OCI-LY7 (cell line): ENCODE measurements around the gene EPHB1. TPM values are rescaled to one million over a fixed set of nuclear protein-coding genes. Genes with fewer than 3 reads are reported as not detected.

Experiments
- BruUV-seq: library from RNA; stranded (reverse); fragments of 400-500 nt; replicated peaks from 2 replicates; lab custom pipeline; 2021; lab: Mats Ljungman, UMichigan
- CTCF ChIA-PET: fragments of 300-600 bp; sonication (Branson Sonifier 250); formaldehyde crosslinking; loops from one replicate; lab custom pipeline; 2022; ENCODE audit warnings: antibody characterized with exemption; ENCODE audit not compliant: unreplicated experiment; lab: Charles Lee
- POLR2A ChIA-PET: fragments of 300-600 bp; sonication (Branson Sonifier 250); formaldehyde crosslinking; loops from one replicate; lab custom pipeline; 2022; ENCODE audit warnings: antibody characterized with exemption; lab: Charles Lee
- DNase-seq: peaks from one replicate; pipeline ENCODE4 v3.0.0-alpha.2; 2015; ENCODE audit warnings: low spot score
- H2AFZ ChIP-seq: fragments of 200-600 bp; sonication (generic), shearing (Covaris generic); 2 replicates; pipeline ENCODE4 v1.6.1; 2014; ENCODE audit warnings: mild to moderate bottlenecking, antibody characterized with exemption, low read length, moderate library complexity
- H3K27ac ChIP-seq: fragments of 200-600 bp; sonication (generic); 2 replicates; pipeline ENCODE4 v1.5.1; 2014; ENCODE audit warnings: mixed run types, low read depth, mild to moderate bottlenecking, moderate library complexity, low read length, inconsistent platforms; ENCODE audit not compliant: poor library complexity, severe bottlenecking
- H3K36me3 ChIP-seq: fragments of 200-600 bp; sonication (generic); 2 replicates; pipeline ENCODE4 v1.6.1; 2014; ENCODE audit warnings: mild to moderate bottlenecking, antibody characterized with exemption, low read length, moderate library complexity, mixed read lengths; ENCODE audit not compliant: insufficient read depth
- H3K4me1 ChIP-seq: fragments of 200-600 bp; sonication (generic); 2 replicates; pipeline ENCODE4 v1.5.1; 2014; ENCODE audit warnings: mild to moderate bottlenecking, low read length; ENCODE audit not compliant: insufficient read depth, poor library complexity, severe bottlenecking
- H3K4me2 ChIP-seq: fragments of 200-600 bp; sonication (generic); 2 replicates; pipeline ENCODE4 v1.6.1; 2014; ENCODE audit warnings: mild to moderate bottlenecking, low read length
- H3K4me3 ChIP-seq: fragments of 200-600 bp; sonication (generic); 2 replicates; pipeline ENCODE4 v1.5.1; 2014; ENCODE audit warnings: mild to moderate bottlenecking, low read depth, low read length; ENCODE audit not compliant: poor library complexity, severe bottlenecking
- H3K79me2 ChIP-seq: fragments of 200-600 bp; sonication (generic); 2 replicates; pipeline ENCODE4 v1.6.1; 2016; ENCODE audit warnings: low read depth, mild to moderate bottlenecking, low read length, moderate library complexity, mixed read lengths; ENCODE audit not compliant: insufficient read depth
- H3K9me2 ChIP-seq: fragments of 200-600 bp; sonication (generic); 2 replicates; pipeline ENCODE4 v1.6.1; 2016; ENCODE audit warnings: mild to moderate bottlenecking, low read length, mixed read lengths; ENCODE audit not compliant: insufficient read depth
- H3K9me3 ChIP-seq: fragments of 200-600 bp; sonication (generic); 2 replicates; pipeline ENCODE4 v1.6.1; 2014; ENCODE audit warnings: mild to moderate bottlenecking, mixed run types, low read length, mixed read lengths
- H4K20me1 ChIP-seq: fragments of 200-600 bp; sonication (generic); 2 replicates; pipeline ENCODE4 v1.6.1; 2014; ENCODE audit warnings: mild to moderate bottlenecking, antibody characterized with exemption, low read length, moderate library complexity, mixed read lengths; ENCODE audit not compliant: insufficient read depth
- CTCF ChIP-seq: fragments of 200-600 bp; sonication (generic); conservative IDR thresholded peaks from 2 replicates; pipeline ENCODE4 v1.5.1; 2014; ENCODE audit warnings: mild to moderate bottlenecking, antibody characterized with exemption, low read length, moderate library complexity, mixed read lengths
- EZH2phosphoT487 ChIP-seq: fragments of 200-600 bp; sonication (generic); IDR thresholded peaks from 2 replicates; pipeline ENCODE4 v1.6.1; 2018; ENCODE audit warnings: low read depth, borderline replicate concordance, mild to moderate bottlenecking, mixed run types, antibody characterized with exemption, low read length, moderate library complexity, mixed read lengths
- intact Hi-C: fragments of 100-400 bp; cut with micrococcal nuclease; formaldehyde crosslinking; loops from one replicate; pipeline ENCODE4 v1.10.0; 2022; ENCODE audit not compliant: unreplicated experiment
- total RNA-seq, 2 experiments: library from RNA; depleted of rRNA in 1 of 2; stranded (reverse); fragments of >200 nt in 1 of 2; shearing (Covaris generic) in 1 of 2; gene quantifications; 2 replicates each; pipeline ENCODE4 v1.2.3, GENCODE V29; 2014 to 2022

Gene EPHB1
- total RNA-seq, 2 experiments from 2014 or later, result 0.54 to 1.3 TPM

GRCh38 chr3:134898181-134898754 lies 103.2 kb downstream of the EPHB1 start:
- BruUV-seq, result no TSS peak
- no peaks in the 10 kb centered on the region for H3K4me1 ChIP-seq
- ChIA-PET CTCF (no interaction called here), POLR2A (interaction anchor here (0.7 kb wide), 1 partner anchor 76 kb away, joined by 3 read pairs; no protein-coding TSS in a partner anchor)
- TF ChIP-seq EZH2phosphoT487 (no peak), CTCF (no peak)
- H3K4me2 ChIP-seq, result no peak overlapping the region
- intact Hi-C loops, result no loop called here
- H3K9me3 ChIP-seq, result no peaks in the 10 kb centered on the region
- no peak overlapping the region for H2AFZ ChIP-seq
- no peaks in the 10 kb centered on the region for H3K36me3 ChIP-seq
- H3K4me3 ChIP-seq, result no peak overlapping the region
- no peak for DNase-seq
- H3K79me2 ChIP-seq, result no peaks in the 10 kb centered on the region
- no peaks in the 10 kb centered on the region for H3K9me2 ChIP-seq
- H4K20me1 ChIP-seq, result no peaks in the 10 kb centered on the region
- H3K27ac ChIP-seq, result no peak overlapping the region

- Histone ChIP-seq H3K9me2 (no peaks in the 10 kb centered on the region), H3K4me3 (no peak overlapping the region), H2AFZ (no peak overlapping the region), H3K4me2 (no peak overlapping the region), H3K27ac (no peak overlapping the region), H3K79me2 (no peaks in the 10 kb centered on the region), H3K4me1 (no peaks in the 10 kb centered on the region), H4K20me1 (no peaks in the 10 kb centered on the region), H3K36me3 (no peaks in the 10 kb centered on the region), H3K9me3 (no peaks in the 10 kb centered on the region)
- ChIA-PET CTCF (no interaction called here), POLR2A (no interaction called here)
- intact Hi-C loops, result no loop called here
- DNase-seq, result no peak
- no TSS peak for BruUV-seq
- TF ChIP-seq EZH2phosphoT487, result no peak
- no peak for TF ChIP-seq CTCF
These were observed 104.7 kb downstream of the EPHB1 start for GRCh38 chr3:134899786-134900185.

- Histone ChIP-seq H3K4me2 (no peak overlapping the region), H2AFZ (no peak overlapping the region), H3K36me3 (no peaks in the 10 kb centered on the region), H4K20me1 (no peaks in the 10 kb centered on the region), H3K79me2 (no peaks in the 10 kb centered on the region), H3K4me1 (no peaks in the 10 kb centered on the region), H3K9me3 (no peaks in the 10 kb centered on the region), H3K4me3 (no peak overlapping the region), H3K27ac (no peak overlapping the region), H3K9me2 (no peaks in the 10 kb centered on the region)
- TF ChIP-seq EZH2phosphoT487 (no peak), CTCF (no peak)
- ChIA-PET CTCF (no interaction called here), POLR2A (no interaction called here)
- no peak for DNase-seq
- no TSS peak for BruUV-seq
- intact Hi-C loops, result no loop called here
These were observed 105.4 kb downstream of the EPHB1 start for GRCh38 chr3:134900482-134900881.
